RWPE2 (cell line): ENCODE measurements around the gene PBX1.

Experiments used
- ATAC-seq: fragments of 200-7000 bp; cut with Tn5 transposase; 3 replicates; pipeline ENCODE4 v1.9.1; 2021; ENCODE audit warnings: low read depth
- DNase-seq: peaks from one replicate; pipeline ENCODE4 v3.0.0-alpha.2; 2020; ENCODE audit warnings: low spot score
- H3K27ac ChIP-seq: fragments of 450-650 bp; 2 replicates; pipeline ENCODE4 v1.5.1; 2017; ENCODE audit warnings: mild to moderate bottlenecking; ENCODE audit not compliant: poor library complexity, severe bottlenecking
- H3K27me3 ChIP-seq: fragments of 250-450 bp; sonication (Bioruptor Pico); 2 replicates; pipeline ENCODE4 v1.5.1; 2021; ENCODE audit warnings: mild to moderate bottlenecking, moderate library complexity; ENCODE audit not compliant: insufficient read depth, poor library complexity, severe bottlenecking
- H3K36me3 ChIP-seq: fragments of 250-450 bp; sonication (Bioruptor Pico); 2 replicates; pipeline ENCODE4 v1.5.1; 2020; ENCODE audit warnings: low read depth, mild to moderate bottlenecking, moderate library complexity
- H3K4me1 ChIP-seq: fragments of 250-450 bp; sonication (Bioruptor Pico); 2 replicates; pipeline ENCODE4 v1.5.1; 2021; ENCODE audit warnings: mild to moderate bottlenecking, moderate library complexity; ENCODE audit not compliant: insufficient read depth, poor library complexity, severe bottlenecking
- H3K4me3 ChIP-seq: fragments of 250-450 bp; sonication (Bioruptor Pico); 2 replicates; pipeline ENCODE4 v1.5.1; 2021; ENCODE audit warnings: mild to moderate bottlenecking, moderate library complexity; ENCODE audit not compliant: severe bottlenecking
- H3K9me3 ChIP-seq: fragments of 250-450 bp; sonication (Bioruptor Pico); 2 replicates; pipeline ENCODE4 v1.5.1; 2021; ENCODE audit warnings: mild to moderate bottlenecking, moderate library complexity; ENCODE audit not compliant: severe bottlenecking
- CTCF ChIP-seq: fragments of 450-650 bp; IDR thresholded peaks from one replicate; pipeline ENCODE4 v1.5.1; 2017; ENCODE audit warnings: mild to moderate bottlenecking, moderate library complexity; ENCODE audit not compliant: poor library complexity, severe bottlenecking

PBX1 gene

GRCh38 chr1:164685266-164686035 is 126.5 kb downstream of the PBX1 start:
- H3K9me3 ChIP-seq: no peaks in the 10 kb centered on the region
- ATAC-seq (no peak), DNase-seq (no peak)
- no peaks in the 10 kb centered on the region for H3K27me3 ChIP-seq
- H3K4me3 ChIP-seq: no peak overlapping the region
- no peak overlapping the region for H3K27ac ChIP-seq
- H3K4me1 ChIP-seq: peaks cover 16% of the 10 kb centered on the region
- H3K36me3 ChIP-seq: no peaks in the 10 kb centered on the region
- TF ChIP-seq CTCF: no peak

GRCh38 chr1:164687777-164688176 is 128.8 kb downstream of the PBX1 start:
- Histone ChIP-seq H3K4me3 (no peak overlapping the region), H3K4me1 (peaks cover 16% of the 10 kb centered on the region), H3K27me3 (no peaks in the 10 kb centered on the region), H3K9me3 (no peaks in the 10 kb centered on the region), H3K27ac (no peak overlapping the region), H3K36me3 (no peaks in the 10 kb centered on the region)
- DNase-seq (no peak), ATAC-seq (no peak)
- TF ChIP-seq CTCF: no peak

GRCh38 chr1:164688791-164689190 is 129.8 kb downstream of the PBX1 start:
- Histone ChIP-seq H3K4me3 (no peak overlapping the region), H3K27ac (no peak overlapping the region), H3K36me3 (no peaks in the 10 kb centered on the region), H3K27me3 (no peaks in the 10 kb centered on the region), H3K4me1 (peaks cover 6% of the 10 kb centered on the region), H3K9me3 (no peaks in the 10 kb centered on the region)
- DNase-seq (no peak), ATAC-seq (no peak)
- TF ChIP-seq CTCF: no peak

GRCh38 chr1:164689672-164690511 is 130.9 kb downstream of the PBX1 start:
- Histone ChIP-seq H3K27ac (no peak overlapping the region), H3K36me3 (no peaks in the 10 kb centered on the region), H3K27me3 (no peaks in the 10 kb centered on the region), H3K4me3 (no peak overlapping the region), H3K4me1 (no peaks in the 10 kb centered on the region), H3K9me3 (no peaks in the 10 kb centered on the region)
- ATAC-seq (no peak), DNase-seq (no peak)
- no peak for TF ChIP-seq CTCF

GRCh38 chr1:164692420-164692819 is 133.4 kb downstream of the PBX1 start:
- Histone ChIP-seq H3K4me1 (peaks cover 12% of the 10 kb centered on the region), H3K27ac (no peak overlapping the region), H3K4me3 (no peak overlapping the region), H3K9me3 (no peaks in the 10 kb centered on the region), H3K36me3 (no peaks in the 10 kb centered on the region), H3K27me3 (no peaks in the 10 kb centered on the region)
- DNase-seq (no peak), ATAC-seq (no peak)
- TF ChIP-seq CTCF: no peak
